Suppressor macrophage treated with lipopolysaccharide for 4 hours (primary cell): ENCODE measurements around the gene PAPPA2.

Source experiments
- DNase-seq: peaks from one replicate; pipeline ENCODE4 v3.0.0-alpha.2; 2020

Gene PAPPA2

DNA sequence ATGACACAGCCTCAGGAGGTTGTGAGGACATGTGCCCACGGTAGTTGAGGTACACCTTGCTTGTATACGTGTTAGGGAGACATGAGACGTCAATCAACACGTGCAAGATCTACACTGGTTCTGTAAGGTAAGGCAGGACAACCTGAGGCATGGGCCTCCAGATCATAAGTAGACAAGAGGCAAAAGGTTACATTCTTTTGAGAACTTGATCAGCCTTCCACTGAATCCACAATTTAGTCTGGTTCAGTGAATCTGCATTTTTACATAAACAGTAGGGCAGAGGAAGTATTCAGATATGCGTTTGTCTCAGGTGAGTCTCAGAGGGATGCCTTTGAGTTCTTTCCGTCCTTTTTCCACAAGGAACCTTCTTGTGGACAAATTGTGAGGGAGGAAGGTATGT, 352.6 kb downstream of the PAPPA2 start:
- no peak for DNase-seq

DNA sequence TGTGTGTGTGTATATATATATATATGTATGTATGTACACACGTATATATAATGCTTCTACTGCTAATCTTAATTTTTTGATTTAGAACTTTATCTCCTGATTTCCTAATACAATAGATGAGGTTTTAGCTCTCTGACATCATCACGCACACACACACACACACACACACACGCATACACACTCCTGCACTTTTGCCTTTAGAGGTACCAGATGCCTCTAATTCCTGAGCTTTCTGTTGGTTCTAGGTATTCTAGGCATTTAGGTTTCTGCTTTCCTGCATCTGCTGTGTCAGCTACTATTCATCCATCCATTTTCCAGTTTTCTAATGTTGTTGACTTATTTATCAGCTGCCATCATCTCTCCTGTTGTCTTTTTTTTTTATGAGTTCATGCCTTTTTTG, 353.3 kb downstream of the PAPPA2 start:
- no peak for DNase-seq

DNA sequence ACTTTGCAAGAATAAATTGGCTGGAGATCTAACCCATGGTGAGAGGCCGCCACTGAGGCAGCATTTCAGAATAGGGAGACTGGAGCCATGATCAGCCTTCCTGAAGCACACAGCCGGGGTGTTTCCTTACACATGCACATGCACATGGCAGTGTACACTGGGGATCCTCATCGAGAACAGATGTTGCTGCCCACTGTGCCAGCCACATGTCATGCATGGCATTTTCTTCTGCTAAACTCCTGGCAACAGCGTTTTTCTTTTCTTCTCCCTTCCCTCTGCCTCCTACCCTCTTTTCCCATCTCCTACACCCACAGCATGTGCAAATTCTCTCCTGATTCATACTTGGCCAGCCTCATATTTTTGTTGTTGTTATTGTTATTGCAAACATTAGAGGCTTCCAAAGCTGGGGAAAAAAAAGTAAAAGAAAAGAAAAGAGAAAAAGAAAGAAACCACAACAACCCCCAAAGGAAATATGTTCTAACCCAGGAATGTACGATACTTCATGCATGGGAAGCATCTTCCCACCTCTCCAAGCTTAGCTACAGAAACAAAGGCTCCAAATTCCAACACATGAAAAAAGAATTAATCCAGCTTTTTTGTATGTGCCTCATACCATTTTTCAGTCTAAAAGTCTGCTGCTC, 357.5 kb downstream of the PAPPA2 start:
- DNase-seq = no peak

DNA sequence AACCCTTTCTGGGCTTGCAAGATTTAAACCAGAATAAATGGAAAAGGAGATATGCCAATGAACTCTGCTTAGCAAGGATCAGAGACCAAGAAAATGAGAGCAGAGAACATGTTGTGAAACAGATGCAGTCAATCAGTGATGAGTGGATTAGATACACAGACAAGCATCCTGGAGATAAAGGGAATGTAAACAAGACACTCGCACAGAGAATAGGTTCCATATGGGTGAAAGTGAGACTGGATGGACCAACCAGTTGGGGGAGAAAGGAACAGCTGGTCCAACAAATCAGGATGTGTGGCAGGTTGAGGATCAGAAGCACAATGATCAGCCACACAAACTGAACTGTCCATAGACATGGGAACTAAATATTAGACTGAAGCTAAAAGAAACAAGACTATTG, 363.3 kb downstream of the PAPPA2 start:
- DNase-seq = no peak

DNA sequence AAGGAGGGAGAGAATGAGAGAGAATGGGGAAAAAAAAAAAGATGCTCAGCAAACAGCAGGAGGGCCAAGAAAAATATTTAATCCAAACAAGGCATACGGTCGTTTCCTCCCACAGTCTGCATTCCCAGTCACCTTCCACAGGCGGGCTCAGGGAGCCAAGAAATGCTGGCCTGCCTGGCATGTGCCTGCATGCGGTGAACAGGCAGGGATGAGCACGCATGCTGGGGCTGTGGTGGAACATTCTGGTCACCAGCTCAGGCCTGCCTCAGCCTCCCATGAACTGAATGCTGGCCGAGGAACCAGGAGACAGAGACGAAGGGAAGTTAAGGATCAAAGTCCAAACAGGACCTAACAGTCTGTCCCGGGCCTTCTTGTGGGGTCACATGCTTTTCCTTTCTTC, 366.3 kb downstream of the PAPPA2 start:
- DNase-seq = no peak

DNA sequence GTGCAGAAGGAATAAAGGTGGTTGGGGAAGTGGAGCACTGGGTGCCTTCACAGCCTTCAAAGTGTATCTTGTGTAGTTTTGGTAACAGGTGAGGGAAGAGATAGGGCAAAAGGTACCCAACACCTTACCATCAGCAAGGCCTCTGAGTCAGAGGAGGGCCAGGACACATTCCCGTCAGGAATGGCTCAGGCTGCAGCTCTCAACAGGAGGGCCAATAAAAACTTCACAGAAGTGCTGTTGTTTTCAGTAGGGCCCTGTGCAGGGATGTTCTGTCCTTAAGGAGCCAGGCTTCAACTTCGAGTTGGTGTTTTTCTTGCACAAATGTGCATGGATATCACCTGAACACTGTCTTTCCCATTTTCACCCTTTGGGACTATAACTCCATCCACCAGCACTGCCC, 368.2 kb downstream of the PAPPA2 start:
- no peak for DNase-seq

DNA sequence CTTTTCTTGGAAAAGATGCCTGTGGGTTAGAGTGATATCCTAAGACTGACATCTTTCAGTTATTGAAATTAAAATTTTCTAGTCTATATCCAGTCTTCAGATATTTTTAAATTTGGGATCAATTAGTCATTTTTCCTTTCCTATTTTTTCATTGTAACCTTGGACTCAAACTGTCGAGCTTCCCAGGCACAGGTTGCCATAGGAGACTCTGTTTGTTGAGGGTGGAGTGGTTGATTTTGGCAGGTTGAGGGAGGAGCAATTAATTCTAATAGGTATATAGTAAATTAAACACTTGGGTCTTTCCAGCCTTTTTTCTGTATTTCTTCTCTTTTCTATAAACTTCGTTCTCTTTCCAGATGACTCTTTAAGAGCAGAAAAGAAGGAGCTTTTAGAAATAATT, 374.7 kb downstream of the PAPPA2 start:
- DNase-seq = no peak

DNA sequence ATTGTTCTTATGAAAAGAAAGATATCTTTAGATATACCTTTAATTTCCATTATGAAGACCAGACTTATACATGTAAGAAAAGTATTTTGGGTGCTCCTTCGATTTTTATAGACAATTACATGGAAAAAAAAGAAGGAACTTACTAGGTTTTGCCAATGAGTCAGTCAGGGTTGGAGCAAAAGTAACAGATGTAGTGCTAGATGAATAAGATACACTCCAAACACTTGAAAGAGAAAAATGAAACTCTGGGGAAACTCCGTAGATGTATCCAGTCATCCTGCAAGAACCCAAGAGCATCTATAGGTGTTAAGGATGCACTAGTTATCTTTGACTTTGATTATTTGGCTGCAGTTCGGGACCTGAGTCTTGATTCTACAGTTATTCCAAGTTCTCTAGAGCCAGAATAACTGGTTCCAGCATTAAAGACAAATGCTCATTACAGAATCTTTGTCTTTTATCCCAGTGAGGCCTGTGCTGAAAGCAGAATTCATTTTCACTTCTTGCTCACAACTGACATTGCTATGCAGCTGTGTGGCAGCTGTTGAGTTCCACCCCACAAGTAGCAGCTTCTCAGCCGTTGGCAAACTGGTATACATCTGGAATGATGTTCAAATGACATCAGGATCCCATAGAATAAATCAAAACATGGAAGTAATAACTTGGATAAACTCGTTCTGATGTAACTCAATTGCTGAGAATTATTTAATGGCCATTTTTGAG, 375.5 kb downstream of the PAPPA2 start:
- no peak for DNase-seq

DNA sequence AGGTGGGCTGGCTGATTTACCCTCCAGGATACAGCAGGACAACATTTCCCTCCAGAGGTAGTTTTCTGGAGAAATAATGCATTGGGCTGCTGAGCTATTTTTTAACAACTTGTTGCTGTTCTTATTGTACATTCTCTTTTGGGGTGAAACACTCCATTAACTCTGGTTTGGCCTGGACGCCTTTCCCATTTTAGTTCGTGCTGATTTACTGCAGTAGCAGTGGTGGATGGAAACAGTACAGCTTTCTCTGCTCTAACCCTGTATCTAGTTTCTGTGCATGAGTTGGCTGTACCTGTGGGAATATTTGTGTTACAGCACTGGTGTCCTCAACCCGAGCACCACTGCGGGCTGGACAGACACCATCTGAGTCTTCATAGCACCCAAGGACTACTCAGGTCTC, 376.2 kb downstream of the PAPPA2 start:
- DNase-seq = no peak

DNA sequence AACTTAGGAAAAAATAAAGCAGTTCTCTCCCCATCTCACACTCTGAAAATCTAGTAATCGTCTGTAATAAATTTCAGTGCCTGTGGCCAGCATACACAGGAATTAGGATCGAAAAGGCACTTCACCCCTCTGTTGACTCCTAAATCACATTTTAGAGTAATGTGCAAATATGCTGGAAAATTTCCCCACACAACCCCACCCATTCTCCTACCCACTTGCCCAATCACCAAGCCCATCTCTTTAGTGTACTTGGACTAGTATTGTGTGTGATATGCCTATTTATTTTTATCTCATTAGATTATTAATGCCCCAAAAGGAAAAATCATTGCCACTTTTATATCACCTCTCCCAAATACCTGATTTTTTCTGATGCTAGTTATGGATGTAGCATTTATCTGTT, 378.3 kb downstream of the PAPPA2 start:
- DNase-seq = no peak

DNA sequence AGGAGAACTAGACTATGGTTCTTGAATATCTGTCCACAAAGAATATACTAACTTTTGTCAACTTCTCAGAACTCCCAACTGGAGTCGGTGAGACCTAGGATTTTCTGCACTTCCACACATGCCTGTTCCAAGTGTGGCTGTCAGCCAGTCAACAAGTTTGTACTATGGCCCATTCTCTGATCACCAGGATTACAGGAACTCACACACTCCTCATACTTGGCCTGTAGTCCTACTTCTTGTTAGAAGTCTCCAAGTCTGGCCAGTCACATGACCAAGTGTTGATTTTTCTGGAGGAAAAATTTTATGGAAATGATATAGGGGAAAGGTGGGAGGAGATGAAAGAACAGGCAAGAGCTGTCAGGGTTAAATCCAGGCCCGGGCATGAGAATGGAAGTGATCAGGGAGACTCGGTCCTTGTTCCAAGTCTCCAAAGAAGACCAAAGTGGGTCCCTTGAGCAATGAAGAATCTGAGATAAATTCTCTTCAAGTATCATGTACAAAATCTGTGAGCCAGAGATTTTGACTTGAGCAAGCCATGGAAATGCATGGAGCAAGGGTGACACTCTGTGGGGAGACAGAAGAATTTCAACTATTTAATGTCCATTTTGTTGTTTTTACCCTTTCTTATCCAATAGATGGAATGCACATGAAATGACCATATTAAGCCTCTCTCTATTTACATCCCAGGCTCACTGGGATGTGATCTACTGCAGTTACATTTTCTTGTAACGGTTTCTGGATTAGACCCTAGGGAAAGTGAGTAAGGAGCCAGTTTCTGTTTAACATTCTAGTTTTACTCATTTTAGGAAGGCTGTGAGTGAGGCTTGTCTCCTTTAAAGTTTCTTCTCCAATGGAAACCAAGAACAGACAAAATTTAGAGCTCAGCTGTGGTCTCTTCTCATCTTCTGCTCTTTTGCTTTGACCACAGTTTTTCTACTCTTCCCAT, 380.6 kb downstream of the PAPPA2 start:
- DNase-seq = no peak

DNA sequence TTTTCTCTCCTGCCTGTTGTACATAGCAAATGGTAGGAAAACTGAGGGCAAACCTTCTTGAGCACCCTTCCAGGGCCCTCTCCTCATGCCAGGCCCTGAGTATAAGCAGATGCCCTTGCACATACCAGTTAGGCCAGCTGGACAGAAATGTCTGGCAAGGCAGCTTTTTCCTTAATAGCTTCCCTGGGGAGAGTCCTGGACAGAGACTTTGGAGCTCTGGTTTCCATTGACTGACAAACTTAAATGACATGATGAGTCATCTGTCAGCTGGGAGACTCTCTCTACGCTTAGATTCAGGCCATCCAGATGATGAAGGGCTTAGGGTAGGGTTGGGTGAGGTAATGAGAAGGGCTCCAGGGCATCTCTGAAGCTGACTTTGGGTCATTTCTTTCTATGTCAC, 384.1 kb downstream of the PAPPA2 start:
- DNase-seq = no peak

DNA sequence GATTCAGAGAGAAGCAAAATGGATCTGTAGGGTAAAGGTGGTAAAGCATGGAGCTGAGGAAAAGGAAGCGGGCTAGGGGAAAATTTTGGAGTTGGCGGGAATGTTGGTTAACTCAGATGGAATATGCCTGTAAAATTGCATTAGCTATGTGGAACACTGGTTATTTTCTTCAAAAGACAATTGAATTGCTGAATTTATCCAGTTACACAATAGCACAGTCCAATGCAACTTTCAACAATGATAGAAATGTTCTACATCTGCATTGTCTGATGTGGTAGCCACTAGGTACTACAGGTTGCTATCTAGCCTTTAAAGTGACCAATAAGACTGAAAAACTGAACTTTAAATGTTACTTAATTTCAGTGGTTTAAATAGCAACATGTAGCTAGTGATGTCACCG, 386.3 kb downstream of the PAPPA2 start:
- DNase-seq = no peak

DNA sequence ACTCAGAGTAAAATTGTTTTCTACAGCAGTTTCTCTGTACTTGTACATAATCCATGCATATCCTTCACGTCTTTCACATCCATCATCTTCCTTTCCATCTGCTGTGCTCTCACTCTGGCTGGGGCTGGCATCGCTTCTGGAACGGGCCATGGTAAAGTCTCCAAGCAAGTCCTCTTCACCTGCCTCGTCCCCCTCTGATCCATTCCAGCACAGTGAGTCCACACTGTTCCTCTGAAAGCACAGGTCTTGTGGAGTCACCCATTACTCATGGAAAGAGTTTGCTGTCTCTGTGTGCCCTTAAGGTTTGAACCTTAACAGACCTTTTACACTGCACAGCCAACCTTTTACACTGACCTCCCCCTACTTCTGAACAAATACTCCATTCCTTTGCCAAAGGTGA, 387.9 kb downstream of the PAPPA2 start:
- no peak for DNase-seq

DNA sequence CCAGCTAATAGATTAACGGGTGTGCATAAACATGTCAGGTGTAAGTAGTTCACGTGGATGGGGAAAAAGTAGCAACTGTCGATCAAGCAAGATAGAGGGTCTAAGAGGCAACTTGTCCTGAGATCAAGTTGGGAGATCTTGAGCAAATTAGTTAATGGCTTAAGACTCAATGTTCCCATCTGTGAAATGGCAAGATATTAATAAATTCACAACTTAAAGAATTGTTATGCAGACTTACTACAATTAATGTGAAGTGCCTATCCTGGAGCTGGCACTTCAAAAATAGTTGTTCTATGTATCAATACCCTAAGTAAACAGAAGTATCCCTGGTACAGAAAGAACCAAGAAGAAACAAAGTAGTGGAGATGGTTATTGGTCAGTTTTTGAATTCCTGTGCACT, 389.1 kb downstream of the PAPPA2 start:
- DNase-seq = no peak

DNA sequence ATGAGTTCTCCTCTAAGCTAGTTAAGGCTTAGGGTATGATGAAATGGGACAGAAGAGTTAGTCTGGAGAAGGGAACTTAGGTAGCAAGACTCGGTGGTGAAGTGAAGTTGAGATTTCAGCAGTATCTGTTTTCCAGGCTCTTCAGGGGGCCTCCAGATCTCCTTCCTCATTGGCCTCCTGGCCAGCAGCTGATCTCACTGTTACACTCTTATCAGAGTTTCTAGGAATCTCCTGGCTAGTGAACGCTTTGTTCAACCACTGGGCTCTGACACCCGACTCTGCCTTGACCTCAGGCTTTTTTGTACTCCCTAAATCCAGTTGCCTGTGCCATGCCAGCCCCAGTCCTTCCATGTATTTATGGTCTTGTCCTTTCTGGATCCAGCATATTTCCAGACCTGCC, 390.5 kb downstream of the PAPPA2 start:
- DNase-seq = no peak

DNA sequence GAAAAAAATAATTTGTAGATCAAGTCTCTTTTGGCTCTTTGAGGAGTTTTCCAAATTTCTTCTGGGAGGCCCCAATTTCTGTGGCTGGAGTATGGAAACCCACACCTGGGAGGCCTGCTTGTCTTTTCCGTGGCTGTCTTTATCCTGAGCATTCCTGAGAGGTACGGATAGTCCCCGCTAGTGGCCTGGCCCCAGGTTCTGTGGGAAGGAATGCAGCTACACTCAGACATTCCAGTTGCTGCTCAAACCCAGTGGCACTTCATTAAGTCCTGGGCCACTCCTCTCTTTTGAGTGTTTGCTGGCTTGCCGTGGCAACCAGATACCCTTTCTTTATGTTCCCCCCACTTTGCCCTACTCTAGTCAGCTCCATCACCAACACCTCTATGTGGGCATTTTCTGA, 391.1 kb downstream of the PAPPA2 start:
- no peak for DNase-seq

DNA sequence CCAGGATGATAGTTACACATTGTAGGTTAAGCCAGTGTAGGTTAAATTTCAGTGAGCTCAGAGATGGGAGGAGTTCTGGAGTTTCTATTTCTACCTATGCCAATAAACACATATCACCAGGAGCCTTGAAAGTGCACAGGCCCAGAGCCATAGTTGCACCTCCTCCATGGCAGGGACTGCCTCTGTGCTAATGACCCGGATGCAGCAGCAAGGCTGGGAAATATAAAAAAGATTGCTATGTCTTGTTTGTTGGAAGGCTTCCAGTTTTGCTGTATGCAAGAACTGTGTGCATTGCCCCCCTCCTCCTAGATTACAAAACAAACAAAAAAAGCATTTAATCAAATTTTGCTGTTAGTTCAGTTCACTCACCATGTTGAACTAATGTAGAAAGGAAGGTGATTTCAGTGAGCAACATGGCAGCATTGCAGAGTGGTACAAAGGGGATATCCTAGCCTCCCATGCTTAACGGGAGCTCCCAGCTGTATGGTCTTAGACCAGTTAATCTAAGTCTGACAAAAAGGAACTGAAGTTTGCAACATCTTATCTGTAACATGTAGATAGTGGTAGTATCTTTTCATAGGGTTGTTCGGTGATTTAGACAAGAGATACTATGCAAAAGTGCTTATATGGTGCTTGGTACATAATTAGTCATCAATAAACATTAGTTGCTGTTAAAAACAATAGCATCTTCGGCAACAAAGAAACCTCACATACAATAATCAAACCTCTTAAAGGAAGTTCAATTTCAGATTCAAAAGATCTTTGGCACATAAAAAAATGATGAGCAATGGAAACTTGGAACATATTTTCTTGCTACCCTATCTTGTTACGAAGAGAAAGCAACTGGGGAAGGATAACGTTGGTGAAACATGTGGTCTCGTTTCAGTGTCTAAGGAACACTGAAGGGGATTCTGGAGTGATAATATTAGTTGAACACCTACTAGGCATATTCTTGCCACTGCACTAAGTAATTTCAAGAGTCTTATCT, 392.1 kb downstream of the PAPPA2 start:
- DNase-seq = no peak

DNA sequence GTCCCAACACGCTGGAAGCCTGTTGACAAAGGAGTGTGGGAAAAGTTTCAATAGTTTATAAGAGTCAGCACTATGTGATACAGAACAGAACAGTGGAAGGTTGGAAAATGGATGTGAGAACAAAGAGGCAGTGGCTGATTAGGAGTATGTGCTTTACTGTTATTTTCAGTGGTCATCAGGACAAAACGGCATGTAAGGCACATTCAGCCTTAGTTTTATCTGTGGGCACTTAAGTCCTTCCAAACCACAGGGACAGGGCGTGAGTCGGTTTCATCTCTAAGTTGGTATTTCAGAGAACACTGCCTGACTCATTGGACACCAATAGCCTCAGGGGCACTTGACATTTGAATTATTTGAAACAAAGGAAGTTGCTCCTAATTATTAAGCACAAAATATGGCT, 394.7 kb downstream of the PAPPA2 start:
- no peak for DNase-seq

DNA sequence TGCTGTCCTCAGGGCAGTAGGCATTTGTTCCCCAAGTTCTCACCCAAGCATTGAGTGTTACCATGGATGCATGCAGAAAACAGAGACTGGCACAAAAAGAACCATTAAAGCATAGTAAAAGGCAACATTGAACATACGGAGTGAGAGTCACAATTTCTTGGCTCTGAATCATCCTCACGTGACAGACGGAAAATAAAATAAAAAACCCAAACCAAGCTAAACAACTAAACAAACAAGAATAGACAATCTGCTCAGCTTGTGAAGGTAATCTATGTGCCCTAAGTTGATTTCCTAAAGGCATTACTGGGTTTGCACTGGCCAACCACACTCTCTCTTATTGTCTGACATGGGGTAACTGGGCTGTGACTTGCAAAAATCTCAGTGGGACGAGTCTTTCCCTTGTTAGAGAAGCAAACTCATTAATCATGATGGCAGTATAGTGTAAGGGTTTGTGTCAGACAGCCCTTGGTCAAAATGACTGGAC, 395.5 kb downstream of the PAPPA2 start:
- no peak for DNase-seq

DNA sequence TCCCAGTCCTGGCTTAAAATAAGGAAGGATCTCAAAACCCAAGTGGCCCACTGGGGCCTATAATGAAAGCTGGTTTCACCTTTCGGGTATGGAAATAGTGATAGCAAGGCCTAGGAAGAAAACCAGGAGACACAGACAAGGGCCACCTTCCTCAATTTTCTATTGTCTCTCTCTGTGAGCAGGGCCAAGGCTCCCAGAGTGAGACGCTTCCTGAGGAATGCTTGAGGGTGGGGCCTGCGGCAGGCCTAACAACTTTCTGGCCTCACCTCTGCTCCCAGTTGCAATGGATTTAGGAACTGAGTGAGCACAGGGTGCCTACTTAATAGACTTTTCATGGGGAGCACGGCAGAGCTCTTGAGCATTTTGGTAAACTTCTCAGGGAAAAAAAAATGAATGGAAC, 400.6 kb downstream of the PAPPA2 start:
- no peak for DNase-seq

DNA sequence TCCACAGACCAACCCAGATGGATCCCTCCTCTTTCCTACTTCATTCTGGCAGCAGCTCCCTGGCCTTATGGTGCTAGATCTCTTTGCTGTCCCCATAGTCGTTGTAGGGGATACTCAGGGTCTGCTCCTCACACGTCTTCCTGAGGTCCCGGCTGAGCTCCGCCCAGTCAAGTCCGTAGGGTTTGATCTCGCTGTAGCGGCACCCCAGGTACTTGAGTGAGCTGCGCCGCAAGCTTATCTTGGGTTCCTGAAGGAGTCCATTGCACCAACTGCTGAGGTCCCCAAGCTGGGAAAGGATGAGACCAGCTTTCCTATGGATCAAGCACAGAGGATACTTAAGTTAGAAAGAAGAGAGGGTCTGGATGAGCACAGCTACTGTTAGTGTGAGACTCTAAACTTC, 401.2 kb downstream of the PAPPA2 start:
- DNase-seq = no peak
